NCI-H524 treated with DMSO at 0.1 percent for 48 hours (cell line): Measurements from ENCODE around the gene ZDHHC14.
"Not testable (repeated sequence)": the region's sequence is repeated elsewhere in the genome, so short reads cannot be mapped to it uniquely, and the experiment has no call there.

Experiments
- DNase-seq: peaks from one replicate; lab custom pipeline; 2025; lab: John Stamatoyannopoulos, UW

The ZDHHC14 gene

DNA sequence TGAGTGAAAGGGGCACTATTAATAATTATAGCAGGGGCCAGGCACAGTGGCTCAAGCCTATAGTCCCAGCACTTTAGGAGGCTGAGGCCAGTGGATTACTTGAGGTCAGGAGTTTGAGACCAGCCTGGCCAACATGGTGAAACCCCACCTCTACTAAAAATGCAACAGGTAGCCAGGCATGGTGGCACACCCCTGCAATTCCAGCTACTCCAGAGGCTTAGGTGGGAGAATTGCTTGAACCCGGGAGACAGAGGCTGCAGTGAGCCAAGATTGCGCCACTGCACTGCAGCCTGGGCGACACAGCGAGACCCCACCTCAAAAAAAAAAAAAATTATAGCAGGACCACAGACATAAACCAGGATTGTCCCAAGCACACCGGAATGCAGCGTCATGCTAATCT lies 340.0 kb downstream of the ZDHHC14 start:
- DNase-seq: not testable (repeated sequence)

GRCh38 chr6:157721426-157721825 lies 340.4 kb downstream of the ZDHHC14 start:
- no peak for DNase-seq

DNA sequence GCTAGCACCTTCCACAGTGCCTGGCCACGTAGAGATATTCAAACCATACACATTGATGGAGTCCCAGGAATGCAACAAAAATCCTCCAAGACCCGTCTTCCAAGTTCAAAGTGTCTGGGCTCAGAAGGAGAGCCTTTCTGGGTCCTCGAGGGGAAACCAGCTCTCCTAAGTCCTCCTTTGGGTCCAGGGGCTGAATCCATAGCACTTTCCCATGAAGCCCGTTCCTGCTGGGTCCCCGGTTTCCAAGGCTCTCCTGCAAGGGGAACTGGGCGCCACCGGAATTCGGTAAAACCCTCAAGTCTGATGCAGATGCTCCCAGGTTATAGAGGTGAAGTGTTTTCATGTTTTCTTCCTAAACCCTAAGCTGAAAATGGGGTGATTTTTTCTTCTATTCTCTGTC lies 340.8 kb downstream of the ZDHHC14 start:
- DNase-seq: no peak

GRCh38 chr6:157723376-157723775 lies 342.4 kb downstream of the ZDHHC14 start:
- DNase-seq: no peak

DNA sequence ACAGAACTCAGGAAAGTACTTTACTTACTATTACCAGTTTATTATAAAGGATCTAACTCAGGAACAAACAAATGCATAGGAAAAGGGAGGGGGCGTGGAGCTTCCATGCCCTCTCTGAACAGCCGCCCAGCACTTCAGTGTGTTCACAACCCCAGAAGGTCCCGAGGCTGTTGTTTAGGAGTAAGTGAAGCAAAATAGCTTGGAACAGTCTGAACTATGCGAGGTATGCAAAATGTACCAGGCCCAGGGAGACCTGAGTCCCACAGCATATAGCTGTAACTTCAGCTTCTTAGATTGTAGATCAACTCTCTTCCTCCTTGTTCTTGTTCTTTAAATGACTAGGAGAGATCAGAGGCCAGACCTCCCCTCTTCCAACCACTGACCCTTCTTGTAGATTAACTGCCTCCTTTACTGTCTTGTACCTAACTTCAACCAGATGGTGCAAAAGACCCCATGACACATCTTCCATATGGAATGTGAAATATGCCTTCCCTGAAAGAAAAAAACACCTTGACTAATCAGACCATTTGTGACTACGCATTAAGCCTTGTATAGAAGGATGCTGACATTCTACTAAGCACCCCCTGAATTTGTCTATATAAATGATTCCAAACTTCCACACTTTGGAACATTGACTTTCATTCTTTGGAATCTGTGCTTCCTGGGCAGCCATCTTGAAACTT lies 343.3 kb downstream of the ZDHHC14 start:
- DNase-seq: no peak

DNA sequence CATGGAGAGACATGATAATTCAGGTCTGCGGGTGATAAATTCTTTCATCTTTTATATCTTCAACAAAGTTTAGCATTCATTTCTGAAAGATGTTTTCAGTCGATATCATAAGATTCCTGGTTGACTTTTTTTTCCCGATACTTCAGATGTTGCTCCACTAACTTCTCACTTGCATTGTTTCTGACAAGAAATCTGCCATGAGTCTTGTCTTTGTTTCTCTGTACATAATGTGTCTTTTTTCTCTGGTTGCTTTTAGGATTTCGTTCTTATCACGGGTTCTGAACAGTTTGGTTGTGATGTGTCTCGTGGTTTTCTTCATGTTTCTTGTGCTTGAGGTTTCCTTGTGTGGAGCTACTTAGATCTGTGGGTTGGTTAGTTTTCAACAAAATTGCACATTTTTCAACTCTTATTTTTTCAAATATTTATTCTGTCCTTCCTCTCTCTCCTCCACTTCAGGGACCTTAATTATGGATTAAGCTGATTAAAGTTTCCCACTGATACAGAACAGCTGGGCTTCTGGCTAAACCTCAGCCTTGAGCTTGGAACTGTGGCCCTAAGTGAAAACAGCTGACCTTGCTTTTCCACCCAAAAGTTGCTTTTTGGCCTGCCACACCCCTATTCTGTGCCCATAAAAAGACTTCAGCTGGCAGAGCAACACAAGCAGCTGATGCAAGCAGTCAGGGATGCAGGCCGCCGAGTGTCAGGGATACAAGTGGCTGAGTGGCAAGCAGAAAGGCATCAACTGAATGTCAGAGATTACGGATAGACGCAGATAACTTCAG lies 344.2 kb downstream of the ZDHHC14 start:
- no peak for DNase-seq

GRCh38 chr6:157725836-157726235 lies 344.8 kb downstream of the ZDHHC14 start:
- no peak for DNase-seq

DNA sequence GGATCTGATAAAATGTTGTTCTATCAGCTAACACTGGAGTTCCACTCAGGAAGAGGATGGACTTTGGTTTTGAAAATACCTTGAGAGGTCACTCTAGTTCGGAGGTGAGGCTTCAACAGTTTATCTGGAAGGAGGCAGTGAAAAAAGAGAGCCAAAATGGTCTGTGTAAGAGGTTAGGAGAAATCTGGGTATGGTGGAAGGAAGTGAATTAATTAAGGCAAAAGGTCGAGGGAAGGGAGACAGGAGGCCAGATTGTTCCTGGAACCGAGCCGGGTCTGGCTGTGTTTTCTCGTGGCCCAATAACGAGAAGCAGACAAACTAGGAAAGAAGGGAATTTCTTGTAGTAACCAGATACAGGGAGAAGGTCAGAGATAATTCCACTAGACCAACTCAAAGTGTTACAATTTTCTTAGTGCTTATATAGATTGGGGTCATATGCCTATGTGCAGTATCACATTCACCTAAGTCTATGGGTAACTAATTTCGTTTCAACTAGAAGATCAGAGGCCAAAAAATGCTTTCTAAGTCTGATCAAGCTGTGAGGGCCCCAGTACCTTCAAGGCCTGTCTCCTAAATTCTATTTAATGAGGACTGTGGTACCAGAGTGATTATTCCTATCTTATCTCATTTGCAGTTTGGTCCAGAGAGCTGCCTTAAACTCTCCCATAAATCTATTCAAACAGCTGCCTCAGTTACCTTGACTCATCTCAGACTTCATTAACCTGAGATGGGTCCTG lies 346.1 kb downstream of the ZDHHC14 start:
- DNase-seq: no peak
